Endometrium (tissue), 2 donors: ENCODE measurements around the gene ISYNA1.

Experiments used
- FAIRE-seq: peaks from 2 replicates; lab custom pipeline; 2012; peaks lifted over from hg19 to GRCh38; lab: Jason Lieb, UNC
- donor health status: control.
- donor health status: control.

The ISYNA1 gene

GRCh38 chr19:18443831-18444230 is 5.9 kb upstream of the ISYNA1 start:
- FAIRE-seq: no peak

GRCh38 chr19:18443406-18443805 is 5.5 kb upstream of the ISYNA1 start:
- FAIRE-seq: no peak

- FAIRE-seq: no peak
These were observed 5.0 kb upstream of the ISYNA1 start for GRCh38 chr19:18442941-18443340.

- no peak for FAIRE-seq
These were observed 4.2 kb upstream of the ISYNA1 start for GRCh38 chr19:18441804-18442788.

GRCh38 chr19:18440936-18441803 is 3.2 kb upstream of the ISYNA1 start:
- FAIRE-seq: no peak

GRCh38 chr19:18440415-18440877 is 2.5 kb upstream of the ISYNA1 start:
- no peak for FAIRE-seq

GRCh38 chr19:18439910-18440237 is 1.9 kb upstream of the ISYNA1 start:
- no peak for FAIRE-seq

GRCh38 chr19:18439025-18439909 is 1.3 kb upstream of the ISYNA1 start:
- no peak for FAIRE-seq

GRCh38 chr19:18438331-18439024 is 545 bp upstream of the ISYNA1 start:
- FAIRE-seq: no peak

GRCh38 chr19:18436671-18437490 is 1.1 kb downstream of the ISYNA1 start:
- no peak for FAIRE-seq

- FAIRE-seq: no peak
These were observed 1.9 kb downstream of the ISYNA1 start for GRCh38 chr19:18435842-18436670.

- FAIRE-seq: no peak
These were observed 2.6 kb downstream of the ISYNA1 start for GRCh38 chr19:18435178-18435841.

GRCh38 chr19:18434411-18435175 is 3.3 kb downstream of the ISYNA1 start:
- no peak for FAIRE-seq

GRCh38 chr19:18433735-18434398 is 4.1 kb downstream of the ISYNA1 start:
- FAIRE-seq: no peak

- no peak for FAIRE-seq
These were observed 4.8 kb downstream of the ISYNA1 start for GRCh38 chr19:18433015-18433691.

GRCh38 chr19:18432275-18433014 is 5.5 kb downstream of the ISYNA1 start:
- no peak for FAIRE-seq
